ENCODE measurements around the gene SLC24A3. TPM values are rescaled to one million over a fixed set of nuclear protein-coding genes. Genes with fewer than 3 reads are reported as not detected.
A peak's percentile ranks its signal among the peaks of the same experiment; 100 is the strongest.

Gene SLC24A3
- total and polyA plus RNA-seq, 2 experiments from 2014 or later: not detected

DNA sequence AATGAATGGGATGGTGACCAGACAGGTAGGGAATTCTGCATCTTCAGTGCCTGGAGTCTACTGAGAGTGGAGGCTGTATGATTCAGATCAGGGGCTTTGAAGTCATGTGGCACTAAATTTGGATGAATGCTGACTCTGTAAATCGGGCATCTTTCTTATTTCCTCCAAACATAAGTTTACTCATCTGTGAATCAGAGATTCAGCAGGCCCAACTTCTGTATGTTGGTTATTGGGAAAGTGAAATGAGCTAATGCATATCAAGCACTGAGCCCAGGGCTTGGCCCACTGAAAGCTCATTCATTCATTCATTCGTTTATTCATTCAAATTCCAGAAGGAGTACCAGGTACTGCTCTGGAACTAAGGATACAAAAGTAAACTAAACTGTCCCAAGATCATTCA lies 353.3 kb downstream of the SLC24A3 start:
- peak; percentile 25 for DNase-seq
- Histone ChIP-seq H3K4me2 (ENCODE audit: unreplicated experiment) (no peak overlapping the region), H3K9me3 (ENCODE audit: low read depth) (no peaks in the 10 kb centered on the region), H3K4me1 (ENCODE audit: insufficient read depth) (no peaks in the 10 kb centered on the region), H3K4me3 (no peak overlapping the region), H3F3A (ENCODE audit: insufficient read depth) (no peaks in the 10 kb centered on the region), H4K20me1 (ENCODE audit: insufficient read depth) (no peaks in the 10 kb centered on the region; the same call in 1 of the 2 replicates), H2AFZ (no peak overlapping the region), H3K9me2 (ENCODE audit: insufficient read depth) (no peaks in the 10 kb centered on the region), H3K27ac (no peak overlapping the region), H3K27me3 (replicated peaks; ENCODE audit: insufficient read depth) (no peaks in the 10 kb centered on the region), H3K36me3 (ENCODE audit: low read depth) (no peaks in the 10 kb centered on the region), H3K79me2 (ENCODE audit: insufficient read depth) (no peaks in the 10 kb centered on the region), H3K9ac (no peak overlapping the region)
- in situ Hi-C loops (cut with MboI): no loop called here
- WGBS, 2 experiments (ENCODE audit: low coverage in 1 of 2, low lambda C conversion rate in 2 of 2, missing lambda C conversion rate in 2 of 2): 18 to 26% methylated on average over 2 of the region's 2 CpGs
- no peak for TF ChIP-seq EZH2phosphoT487 (IDR thresholded peaks at IDR 0.05; ENCODE audit: insufficient read depth, low read depth)
- TF ChIP-seq EZH2 (IDR thresholded peaks at IDR 0.05; ENCODE audit: insufficient read depth, poor library complexity, severe bottlenecking): no peak

DNA sequence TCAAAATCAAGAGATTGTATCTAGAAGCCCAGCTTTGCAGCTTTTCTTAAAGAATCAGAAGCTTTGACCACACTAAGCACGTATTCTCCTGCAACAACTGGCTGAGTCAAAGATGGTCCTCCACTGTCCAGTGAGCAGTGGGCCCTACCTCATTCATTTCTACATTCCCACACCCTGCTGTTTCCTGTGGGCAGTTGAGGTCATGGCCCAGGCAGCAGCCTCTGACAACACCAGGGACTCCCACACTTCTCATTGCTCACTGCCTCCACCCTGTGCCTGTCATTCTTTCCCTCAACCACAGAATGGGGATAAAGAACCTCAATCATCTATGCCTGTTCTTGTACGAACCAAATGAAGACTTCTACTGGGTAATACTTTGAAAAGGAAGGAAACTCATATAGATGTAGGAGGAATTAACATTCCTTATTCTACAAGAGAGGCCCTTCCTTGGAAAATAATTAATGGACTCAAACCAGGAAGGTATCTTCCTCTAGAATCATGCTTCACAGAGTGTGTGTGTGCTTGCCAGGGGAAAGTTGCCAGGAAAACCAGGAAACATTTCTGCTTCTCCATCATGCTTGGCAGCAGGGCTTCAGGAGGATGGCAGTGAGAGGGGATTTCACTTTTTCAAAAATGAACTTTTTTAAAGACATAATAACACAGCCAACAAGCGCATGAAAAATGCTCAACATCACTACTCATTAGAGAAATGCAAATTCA lies 353.9 kb downstream of the SLC24A3 start:
- TF ChIP-seq EZH2phosphoT487 (IDR thresholded peaks at IDR 0.05; ENCODE audit: insufficient read depth, low read depth) (no peak), EZH2 (IDR thresholded peaks at IDR 0.05; ENCODE audit: insufficient read depth, poor library complexity, severe bottlenecking) (no peak)
- no peaks in the 10 kb centered on the region for H3K36me3 ChIP-seq (ENCODE audit: low read depth)
- H3K4me1 ChIP-seq (ENCODE audit: insufficient read depth): no peaks in the 10 kb centered on the region
- no peak overlapping the region for H3K9ac ChIP-seq
- WGBS, 2 experiments (ENCODE audit: low coverage in 1 of 2, low lambda C conversion rate in 2 of 2, missing lambda C conversion rate in 2 of 2): 35 to 38% methylated on average over 3 of the region's 3 CpGs
- H2AFZ ChIP-seq: no peak overlapping the region
- H3F3A ChIP-seq (ENCODE audit: insufficient read depth): no peaks in the 10 kb centered on the region
- in situ Hi-C loops (cut with MboI): no loop called here
- H3K9me3 ChIP-seq (ENCODE audit: low read depth): no peaks in the 10 kb centered on the region
- no peaks in the 10 kb centered on the region for H3K79me2 ChIP-seq (ENCODE audit: insufficient read depth)
- peak; percentile 37 for DNase-seq
- no peak overlapping the region for H3K27ac ChIP-seq
- H4K20me1 ChIP-seq (ENCODE audit: insufficient read depth): no peaks in the 10 kb centered on the region; the same call in 1 of the 2 replicates
- no peaks in the 10 kb centered on the region for H3K27me3 ChIP-seq (replicated peaks; ENCODE audit: insufficient read depth)
- no peak overlapping the region for H3K4me2 ChIP-seq (ENCODE audit: unreplicated experiment)
- H3K9me2 ChIP-seq (ENCODE audit: insufficient read depth): no peaks in the 10 kb centered on the region
- no peak overlapping the region for H3K4me3 ChIP-seq

DNA sequence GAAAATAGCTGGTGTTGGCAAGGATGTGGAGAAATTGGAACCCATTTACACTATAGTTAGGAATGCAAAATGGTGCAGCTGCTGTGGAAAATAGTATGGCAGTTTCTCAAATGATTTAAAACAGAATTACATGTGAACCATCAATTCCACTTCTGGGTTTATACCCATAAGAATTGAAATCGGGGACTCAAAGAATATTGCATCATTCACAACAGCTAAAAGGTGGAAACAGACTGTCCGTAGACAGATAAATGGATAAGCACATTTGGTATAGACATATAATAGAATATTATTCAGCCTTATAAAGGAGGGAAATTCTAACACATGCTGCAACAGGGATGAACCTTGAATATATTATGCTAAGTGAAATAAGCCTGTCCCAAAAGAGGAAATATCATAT lies 355.7 kb downstream of the SLC24A3 start:
- Histone ChIP-seq H3K27ac (no peak overlapping the region), H2AFZ (no peak overlapping the region), H4K20me1 (ENCODE audit: insufficient read depth) (no peaks in the 10 kb centered on the region; the same call in 1 of the 2 replicates), H3K4me2 (ENCODE audit: unreplicated experiment) (no peak overlapping the region), H3K79me2 (ENCODE audit: insufficient read depth) (no peaks in the 10 kb centered on the region), H3K36me3 (ENCODE audit: low read depth) (no peaks in the 10 kb centered on the region), H3F3A (ENCODE audit: insufficient read depth) (no peaks in the 10 kb centered on the region), H3K4me3 (no peak overlapping the region), H3K9me3 (ENCODE audit: low read depth) (no peaks in the 10 kb centered on the region), H3K4me1 (ENCODE audit: insufficient read depth) (no peaks in the 10 kb centered on the region), H3K9me2 (ENCODE audit: insufficient read depth) (no peaks in the 10 kb centered on the region), H3K27me3 (replicated peaks; ENCODE audit: insufficient read depth) (no peaks in the 10 kb centered on the region), H3K9ac (no peak overlapping the region)
- DNase-seq: no peak
- no peak for TF ChIP-seq EZH2 (IDR thresholded peaks at IDR 0.05; ENCODE audit: insufficient read depth, poor library complexity, severe bottlenecking)
- no peak for TF ChIP-seq EZH2phosphoT487 (IDR thresholded peaks at IDR 0.05; ENCODE audit: insufficient read depth, low read depth)
- in situ Hi-C loops (cut with MboI): no loop called here
- 18 to 27% methylated on average over 2 of the region's 2 CpGs for WGBS, 2 experiments (ENCODE audit: low coverage in 1 of 2, low lambda C conversion rate in 2 of 2, missing lambda C conversion rate in 2 of 2)

DNA sequence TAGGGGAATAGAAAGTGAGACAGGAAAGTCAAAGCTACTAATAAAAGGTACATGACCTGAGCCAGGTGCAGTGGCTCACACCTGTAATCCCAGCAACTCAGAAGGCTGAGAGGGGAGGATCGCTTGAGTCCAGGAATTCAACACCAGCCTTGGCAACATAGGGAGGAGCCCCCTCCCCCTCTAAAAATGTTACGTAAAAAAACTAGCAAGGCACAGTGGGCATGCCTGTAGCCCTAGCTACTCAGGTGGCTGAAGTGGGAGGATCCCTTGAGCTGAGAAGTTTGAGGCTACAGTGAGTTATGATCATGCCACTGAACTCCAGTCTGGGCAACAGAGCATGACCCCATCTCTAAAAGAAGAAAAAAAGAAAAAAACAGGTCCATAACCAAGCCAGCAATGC lies 359.6 kb downstream of the SLC24A3 start:
- 81 to 82% methylated on average over 2 of the region's 2 CpGs for WGBS, 2 experiments (ENCODE audit: low coverage in 1 of 2, low lambda C conversion rate in 2 of 2, missing lambda C conversion rate in 2 of 2)
- TF ChIP-seq EZH2 (IDR thresholded peaks at IDR 0.05; ENCODE audit: insufficient read depth, poor library complexity, severe bottlenecking) (no peak), EZH2phosphoT487 (IDR thresholded peaks at IDR 0.05; ENCODE audit: insufficient read depth, low read depth) (no peak)
- Histone ChIP-seq H2AFZ (no peak overlapping the region), H3K4me1 (ENCODE audit: insufficient read depth) (no peaks in the 10 kb centered on the region), H3K4me3 (no peak overlapping the region), H3K79me2 (ENCODE audit: insufficient read depth) (no peaks in the 10 kb centered on the region), H4K20me1 (ENCODE audit: insufficient read depth) (no peaks in the 10 kb centered on the region; the same call in 1 of the 2 replicates), H3K9me2 (ENCODE audit: insufficient read depth) (no peaks in the 10 kb centered on the region), H3K4me2 (ENCODE audit: unreplicated experiment) (no peak overlapping the region), H3K9ac (no peak overlapping the region), H3K9me3 (ENCODE audit: low read depth) (no peaks in the 10 kb centered on the region), H3K36me3 (ENCODE audit: low read depth) (no peaks in the 10 kb centered on the region), H3F3A (ENCODE audit: insufficient read depth) (no peaks in the 10 kb centered on the region), H3K27ac (no peak overlapping the region), H3K27me3 (replicated peaks; ENCODE audit: insufficient read depth) (no peaks in the 10 kb centered on the region)
- DNase-seq: no peak
- in situ Hi-C loops (cut with MboI): no loop called here
